Amniotic epithelial cell (primary cell): Measurements from ENCODE around the gene ZNF574.
A peak's percentile ranks its signal among the peaks of the same experiment; 100 is the strongest.

Source experiments
- DNase-seq: peaks from one replicate; pipeline ENCODE4 v3.0.0-alpha.2; 2010; ENCODE audit warnings: low read depth

Gene ZNF574

GRCh38 chr19:42099336-42099925 lies 23.5 kb downstream of the ZNF574 start:
- no peak for DNase-seq

- DNase-seq = peak; percentile 35
These were observed 24.3 kb downstream of the ZNF574 start for GRCh38 chr19:42100241-42100640.

GRCh38 chr19:42102877-42103276 lies 26.9 kb downstream of the ZNF574 start:
- DNase-seq = no peak

GRCh38 chr19:42105368-42105767 lies 29.4 kb downstream of the ZNF574 start:
- no peak for DNase-seq

GRCh38 chr19:42108527-42109389 lies 32.8 kb downstream of the ZNF574 start:
- DNase-seq = peak; percentile 83

GRCh38 chr19:42109896-42110295 lies 33.9 kb downstream of the ZNF574 start:
- DNase-seq = peak; percentile 73

- DNase-seq = no peak
These were observed 34.7 kb downstream of the ZNF574 start for GRCh38 chr19:42110658-42111057.

- peak; percentile 29 for DNase-seq
These were observed 35.4 kb downstream of the ZNF574 start for GRCh38 chr19:42111384-42111783.

GRCh38 chr19:42111811-42112210 lies 35.8 kb downstream of the ZNF574 start:
- DNase-seq = no peak

GRCh38 chr19:42113641-42114348 lies 37.8 kb downstream of the ZNF574 start:
- peak; percentile 96 for DNase-seq

GRCh38 chr19:42114412-42114811 lies 38.4 kb downstream of the ZNF574 start:
- DNase-seq = no peak

GRCh38 chr19:42115219-42115618 lies 39.3 kb downstream of the ZNF574 start:
- peak; percentile 60 for DNase-seq

GRCh38 chr19:42115705-42116104 lies 39.7 kb downstream of the ZNF574 start:
- no peak for DNase-seq

GRCh38 chr19:42116308-42117075 lies 40.5 kb downstream of the ZNF574 start:
- no peak for DNase-seq

- DNase-seq = no peak
These were observed 41.1 kb downstream of the ZNF574 start for GRCh38 chr19:42117076-42117475.

- DNase-seq = no peak
These were observed 44.5 kb downstream of the ZNF574 start for GRCh38 chr19:42120276-42120980.

- no peak for DNase-seq
These were observed 45.2 kb downstream of the ZNF574 start for GRCh38 chr19:42121036-42121621.

- DNase-seq = peak; percentile 58
These were observed 45.7 kb downstream of the ZNF574 start for GRCh38 chr19:42121656-42122069.

- DNase-seq = no peak
These were observed 47.0 kb downstream of the ZNF574 start for GRCh38 chr19:42122691-42123607.

GRCh38 chr19:42123765-42124164 lies 47.8 kb downstream of the ZNF574 start:
- no peak for DNase-seq
